ENCODE data around the gene LAMB1. TPM values are rescaled to one million over a fixed set of nuclear protein-coding genes. Genes with fewer than 3 reads are reported as not detected.

The LAMB1 gene
- total RNA-seq, 2 donors from 2014 or later: not detected

DNA sequence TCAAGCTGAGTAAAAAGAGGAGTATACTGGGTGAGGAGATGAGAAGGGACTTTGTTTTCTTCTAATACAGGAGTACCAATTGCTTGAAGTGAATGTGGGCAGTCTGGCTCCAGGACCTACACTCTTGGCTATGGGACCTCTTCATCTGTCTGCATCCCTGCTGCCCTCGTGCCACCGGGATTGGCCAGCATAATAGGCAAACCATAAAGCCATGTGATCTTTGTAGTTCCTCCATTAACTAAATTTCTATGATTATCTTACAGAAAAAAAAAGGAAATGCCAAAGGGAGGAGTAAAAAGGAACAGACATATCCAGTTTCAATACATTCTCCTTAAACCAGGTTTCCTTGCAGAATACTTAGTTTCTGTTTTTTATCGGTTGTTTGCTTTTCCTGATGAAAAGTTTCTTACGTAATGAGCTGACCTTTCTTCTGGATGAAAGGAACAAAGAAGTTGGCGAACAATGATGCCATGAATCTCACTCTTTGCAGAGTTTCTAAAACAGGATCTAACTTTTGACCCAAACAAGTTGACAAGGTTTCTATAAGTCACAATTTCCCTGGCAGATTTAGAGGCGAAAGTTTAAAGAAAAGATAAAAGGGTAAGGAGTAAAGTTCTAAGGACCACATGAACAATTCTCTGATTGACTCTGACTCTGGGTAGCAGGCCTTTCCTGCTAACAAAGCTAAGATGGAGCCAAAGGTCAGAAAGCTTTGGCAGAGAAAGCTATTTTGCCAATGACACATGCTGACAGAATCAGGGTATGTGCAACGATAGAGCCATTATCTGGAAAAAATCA, 54.1 kb downstream of the LAMB1 start:
- Mint-ChIP-seq H3K4me1 (ENCODE audit: low read depth in 2 of 2) (no peaks in the 10 kb centered on the region), H3K4me3 (no peak overlapping the region), H3K27me3 (peaks cover 0 to 9% of the 10 kb centered on the region in 2 donors), H3K9me3 (no peaks in the 10 kb centered on the region), H3K27ac (no peak overlapping the region), H3K36me3 (no peaks in the 10 kb centered on the region)
- DNase-seq (ENCODE audit: low spot score) (no peak), ATAC-seq (no peak)

GRCh38 chr7:107946881-107947280, 56.1 kb downstream of the LAMB1 start:
- Mint-ChIP-seq H3K4me1 (ENCODE audit: low read depth in 2 of 2) (no peaks in the 10 kb centered on the region), H3K27me3 (peaks cover 0 to 6% of the 10 kb centered on the region in 2 donors), H3K36me3 (no peaks in the 10 kb centered on the region), H3K27ac (no peak overlapping the region), H3K9me3 (no peaks in the 10 kb centered on the region), H3K4me3 (no peak overlapping the region)
- no peak for ATAC-seq
- no peak for DNase-seq (ENCODE audit: low spot score)

- Mint-ChIP-seq H3K9me3 (no peaks in the 10 kb centered on the region), H3K4me3 (no peak overlapping the region), H3K36me3 (no peaks in the 10 kb centered on the region), H3K27ac (no peak overlapping the region), H3K4me1 (ENCODE audit: low read depth in 2 of 2) (no peaks in the 10 kb centered on the region), H3K27me3 (peaks cover 0 to 6% of the 10 kb centered on the region in 2 donors)
- DNase-seq (ENCODE audit: low spot score) (no peak), ATAC-seq (no peak)
These were observed 56.5 kb downstream of the LAMB1 start for GRCh38 chr7:107946451-107946850.

- no peak overlapping the region for H3K27ac Mint-ChIP-seq
- no peaks in the 10 kb centered on the region for H3K9me3 Mint-ChIP-seq
- ATAC-seq (no peak), DNase-seq (ENCODE audit: low spot score) (no peak)
- no peaks in the 10 kb centered on the region for H3K36me3 Mint-ChIP-seq
- peaks cover 0 to 4% of the 10 kb centered on the region in 2 donors for H3K27me3 Mint-ChIP-seq
- H3K4me1 Mint-ChIP-seq (ENCODE audit: low read depth in 2 of 2): no peaks in the 10 kb centered on the region
- no peak overlapping the region for H3K4me3 Mint-ChIP-seq
These were observed 57.6 kb downstream of the LAMB1 start for GRCh38 chr7:107945332-107945731.

DNA sequence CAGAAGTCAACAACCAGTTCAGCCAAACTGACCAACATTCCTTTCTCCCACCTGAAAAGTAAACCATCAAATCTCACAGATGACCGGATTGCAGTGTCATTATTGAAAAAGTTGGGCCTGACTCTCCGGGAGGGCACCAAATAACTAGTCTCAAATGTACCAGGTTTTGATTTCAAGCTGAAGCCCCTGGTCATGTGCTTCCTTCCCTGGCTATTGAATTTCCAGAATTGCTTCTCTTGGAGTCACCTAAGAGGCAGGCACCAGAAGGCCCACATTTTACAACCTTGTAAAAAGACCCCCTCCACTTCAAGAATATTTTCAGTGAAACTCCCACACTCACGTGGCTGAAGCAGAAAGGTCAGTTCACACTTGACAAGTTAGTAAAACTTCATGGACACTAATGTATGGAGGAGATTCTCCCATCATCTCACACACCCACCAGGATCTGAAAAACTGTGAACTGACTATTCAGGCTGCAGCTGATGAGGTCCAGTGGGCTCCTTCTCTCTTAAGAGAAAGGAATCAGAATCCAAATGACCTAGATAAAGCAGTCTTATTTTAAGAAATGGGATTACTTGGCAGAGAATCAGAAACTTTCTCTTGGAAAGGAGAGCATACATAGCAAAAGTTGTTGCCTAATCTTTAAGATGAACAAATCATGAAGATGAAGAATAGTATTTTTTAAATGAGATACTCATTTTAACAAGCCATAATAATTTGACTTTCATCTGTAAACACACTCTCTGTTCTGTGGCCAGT, 58.4 kb downstream of the LAMB1 start:
- Mint-ChIP-seq H3K36me3 (no peaks in the 10 kb centered on the region), H3K4me1 (ENCODE audit: low read depth in 2 of 2) (no peaks in the 10 kb centered on the region), H3K27me3 (peaks cover 0 to 4% of the 10 kb centered on the region in 2 donors), H3K27ac (no peak overlapping the region), H3K4me3 (no peak overlapping the region), H3K9me3 (no peaks in the 10 kb centered on the region)
- ATAC-seq (no peak), DNase-seq (ENCODE audit: low spot score) (no peak)

- Mint-ChIP-seq H3K4me1 (ENCODE audit: low read depth in 2 of 2) (no peaks in the 10 kb centered on the region), H3K36me3 (no peaks in the 10 kb centered on the region), H3K27me3 (no peaks in the 10 kb centered on the region), H3K4me3 (no peak overlapping the region), H3K27ac (no peak overlapping the region), H3K9me3 (no peaks in the 10 kb centered on the region)
- ATAC-seq (no peak), DNase-seq (ENCODE audit: low spot score) (no peak)
These were observed 59.9 kb downstream of the LAMB1 start for GRCh38 chr7:107943018-107943417.

- ATAC-seq (no peak), DNase-seq (ENCODE audit: low spot score) (no peak)
- H3K27me3 Mint-ChIP-seq: no peaks in the 10 kb centered on the region
- H3K9me3 Mint-ChIP-seq: no peaks in the 10 kb centered on the region
- no peak overlapping the region for H3K4me3 Mint-ChIP-seq
- H3K27ac Mint-ChIP-seq: no peak overlapping the region
- H3K36me3 Mint-ChIP-seq: no peaks in the 10 kb centered on the region
- H3K4me1 Mint-ChIP-seq (ENCODE audit: low read depth in 2 of 2): no peaks in the 10 kb centered on the region
These were observed 62.0 kb downstream of the LAMB1 start for GRCh38 chr7:107940951-107941350.

GRCh38 chr7:107939573-107940489, 63.1 kb downstream of the LAMB1 start:
- no peaks in the 10 kb centered on the region for H3K36me3 Mint-ChIP-seq
- ATAC-seq (no peak), DNase-seq (ENCODE audit: low spot score) (no peak)
- H3K4me1 Mint-ChIP-seq (ENCODE audit: low read depth in 2 of 2): no peaks in the 10 kb centered on the region
- H3K27ac Mint-ChIP-seq: no peak overlapping the region
- no peaks in the 10 kb centered on the region for H3K27me3 Mint-ChIP-seq
- H3K4me3 Mint-ChIP-seq: no peak overlapping the region
- no peaks in the 10 kb centered on the region for H3K9me3 Mint-ChIP-seq

DNA sequence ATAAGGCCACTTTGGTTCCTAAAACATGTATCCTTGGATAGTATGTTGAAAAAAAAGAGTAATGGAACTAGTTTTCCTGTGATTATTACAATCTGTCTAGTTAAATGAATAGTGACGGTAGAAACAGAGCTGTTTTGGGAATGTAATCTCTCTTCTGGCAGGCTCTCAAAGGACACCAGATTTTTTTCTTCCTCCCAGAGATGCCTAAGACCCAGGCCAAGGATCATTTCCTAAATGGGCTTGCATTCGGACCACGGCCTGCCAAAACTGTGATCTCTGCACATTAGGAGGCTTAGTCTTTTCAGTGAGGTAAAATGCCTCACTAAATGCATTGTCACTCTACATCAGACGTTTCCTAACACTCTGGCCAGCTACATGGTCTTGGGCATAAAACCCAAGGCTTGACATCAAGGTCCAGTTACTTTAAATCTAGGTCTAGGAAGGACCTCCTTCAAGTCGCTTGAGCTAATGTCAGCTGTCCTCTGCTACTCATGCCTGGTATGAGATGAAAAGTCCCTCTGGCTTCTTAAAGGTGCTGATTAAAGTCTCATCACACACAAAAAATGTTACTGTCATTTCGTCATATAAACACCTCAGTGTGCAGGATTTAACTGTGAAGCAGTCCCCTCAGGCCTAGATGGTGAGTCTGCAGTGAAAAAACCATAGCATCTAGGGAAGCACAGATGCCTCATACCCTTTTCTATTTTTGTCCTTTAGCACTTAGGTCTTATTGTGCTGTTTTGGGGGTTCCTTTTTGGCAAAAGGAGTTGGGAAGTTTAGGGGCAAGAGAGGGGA, 64.3 kb downstream of the LAMB1 start:
- H3K36me3 Mint-ChIP-seq: no peaks in the 10 kb centered on the region
- no peak for ATAC-seq
- H3K4me3 Mint-ChIP-seq: no peak overlapping the region

GRCh38 chr7:107937531-107937930, 65.4 kb downstream of the LAMB1 start:
- Mint-ChIP-seq H3K9me3 (no peaks in the 10 kb centered on the region), H3K27ac (no peak overlapping the region), H3K36me3 (peaks cover 4% of the 10 kb centered on the region), H3K4me1 (ENCODE audit: low read depth in 2 of 2) (peaks cover 0 to 5% of the 10 kb centered on the region in 2 donors), H3K27me3 (no peaks in the 10 kb centered on the region), H3K4me3 (no peak overlapping the region)
- DNase-seq (ENCODE audit: low spot score) (no peak), ATAC-seq (no peak)

More for the DNA sequence above, 64.3 kb downstream of the LAMB1 start:
- H3K27ac Mint-ChIP-seq: no peak overlapping the region
- no peaks in the 10 kb centered on the region for H3K9me3 Mint-ChIP-seq
- no peaks in the 10 kb centered on the region for H3K27me3 Mint-ChIP-seq
- H3K4me1 Mint-ChIP-seq (ENCODE audit: low read depth in 2 of 2): no peaks in the 10 kb centered on the region
- no peak for DNase-seq (ENCODE audit: low spot score)

DNA sequence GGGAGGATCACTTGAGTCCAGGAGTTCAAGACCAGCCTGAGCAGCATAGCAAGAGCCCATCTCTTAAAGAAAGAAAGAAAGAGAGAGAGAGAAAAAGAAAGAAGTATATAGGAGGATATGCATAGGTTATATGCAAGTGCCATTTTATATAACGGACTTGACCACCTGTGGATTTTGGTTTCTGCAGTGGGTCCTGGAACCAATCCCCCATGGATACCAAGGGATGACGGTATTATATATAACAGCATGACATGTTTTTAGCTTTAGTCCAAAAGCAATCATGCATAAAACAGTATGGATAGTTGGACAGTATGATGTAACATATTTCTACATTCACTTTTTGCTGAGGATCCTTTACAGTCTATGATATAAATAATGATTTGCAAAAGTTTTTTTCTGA, 66.6 kb downstream of the LAMB1 start:
- Mint-ChIP-seq H3K36me3 (peaks cover 4% of the 10 kb centered on the region), H3K27ac (no peak overlapping the region), H3K27me3 (no peaks in the 10 kb centered on the region), H3K9me3 (no peaks in the 10 kb centered on the region), H3K4me3 (no peak overlapping the region), H3K4me1 (ENCODE audit: low read depth in 2 of 2) (peaks cover 0 to 5% of the 10 kb centered on the region in 2 donors)
- ATAC-seq: no peak
- no peak for DNase-seq (ENCODE audit: low spot score)

GRCh38 chr7:107934991-107935770, 67.8 kb downstream of the LAMB1 start:
- H3K36me3 Mint-ChIP-seq: peaks cover 4% of the 10 kb centered on the region

More at GRCh38 chr7:107934991-107935770, 67.8 kb downstream of the LAMB1 start:
- DNase-seq (ENCODE audit: low spot score): no peak
- Mint-ChIP-seq H3K27me3 (no peaks in the 10 kb centered on the region), H3K4me1 (ENCODE audit: low read depth in 2 of 2) (peaks cover 0 to 5% of the 10 kb centered on the region in 2 donors), H3K27ac (no peak overlapping the region), H3K4me3 (no peak overlapping the region), H3K9me3 (no peaks in the 10 kb centered on the region)
- no peak for ATAC-seq
